PFSK-1 (cell line): Measurements from ENCODE around the gene MMP28.

Experiments used
- FOXP2 ChIP-seq: optimal IDR thresholded peaks from 2 replicates; pipeline ENCODE3; 2011; ENCODE audit warnings: borderline replicate concordance, control low read depth, inconsistent platforms; ENCODE audit not compliant: insufficient read depth; ENCODE audit errors: extremely low read length, extremely low read depth
- POLR2AphosphoS5 ChIP-seq: IDR thresholded peaks from 2 replicates; pipeline ENCODE4 v1.6.1; 2012; ENCODE audit warnings: low read depth, mild to moderate bottlenecking, control low read depth, low read length, moderate library complexity
- REST ChIP-seq, 2 experiments: IDR thresholded peaks; 2 replicates each; pipeline versions ENCODE4 v1.6.1 to v1.8.0; 2011 to 2012; ENCODE audit warnings: low read depth in 2 of 2, low read length in 2 of 2, control low read depth in 1 of 2, inconsistent platforms in 1 of 2, mild to moderate bottlenecking in 1 of 2, moderate library complexity in 1 of 2; ENCODE audit not compliant: insufficient read depth in 1 of 2
- SIN3A ChIP-seq: IDR thresholded peaks from 2 replicates; pipeline ENCODE4 v1.6.1; 2012; ENCODE audit warnings: mild to moderate bottlenecking, low read length, moderate library complexity, borderline replicate concordance; ENCODE audit not compliant: insufficient read depth
- TAF1 ChIP-seq: IDR thresholded peaks from 2 replicates; pipeline ENCODE4 v1.6.1; 2012; ENCODE audit warnings: low read length, control low read depth, borderline replicate concordance; ENCODE audit not compliant: insufficient read depth

The MMP28 gene

GRCh38 chr17:35742496-35742895 lies 52.9 kb downstream of the MMP28 start:
- no peak for TF ChIP-seq REST (IDR thresholded peaks at IDR 0.05; ENCODE audit: insufficient read depth in 1 of 2, low read depth in 2 of 2, low read length in 2 of 2)
- TF ChIP-seq POLR2AphosphoS5 = no peak
- no peak for TF ChIP-seq TAF1
- no peak for TF ChIP-seq SIN3A
- TF ChIP-seq FOXP2 = no peak

DNA sequence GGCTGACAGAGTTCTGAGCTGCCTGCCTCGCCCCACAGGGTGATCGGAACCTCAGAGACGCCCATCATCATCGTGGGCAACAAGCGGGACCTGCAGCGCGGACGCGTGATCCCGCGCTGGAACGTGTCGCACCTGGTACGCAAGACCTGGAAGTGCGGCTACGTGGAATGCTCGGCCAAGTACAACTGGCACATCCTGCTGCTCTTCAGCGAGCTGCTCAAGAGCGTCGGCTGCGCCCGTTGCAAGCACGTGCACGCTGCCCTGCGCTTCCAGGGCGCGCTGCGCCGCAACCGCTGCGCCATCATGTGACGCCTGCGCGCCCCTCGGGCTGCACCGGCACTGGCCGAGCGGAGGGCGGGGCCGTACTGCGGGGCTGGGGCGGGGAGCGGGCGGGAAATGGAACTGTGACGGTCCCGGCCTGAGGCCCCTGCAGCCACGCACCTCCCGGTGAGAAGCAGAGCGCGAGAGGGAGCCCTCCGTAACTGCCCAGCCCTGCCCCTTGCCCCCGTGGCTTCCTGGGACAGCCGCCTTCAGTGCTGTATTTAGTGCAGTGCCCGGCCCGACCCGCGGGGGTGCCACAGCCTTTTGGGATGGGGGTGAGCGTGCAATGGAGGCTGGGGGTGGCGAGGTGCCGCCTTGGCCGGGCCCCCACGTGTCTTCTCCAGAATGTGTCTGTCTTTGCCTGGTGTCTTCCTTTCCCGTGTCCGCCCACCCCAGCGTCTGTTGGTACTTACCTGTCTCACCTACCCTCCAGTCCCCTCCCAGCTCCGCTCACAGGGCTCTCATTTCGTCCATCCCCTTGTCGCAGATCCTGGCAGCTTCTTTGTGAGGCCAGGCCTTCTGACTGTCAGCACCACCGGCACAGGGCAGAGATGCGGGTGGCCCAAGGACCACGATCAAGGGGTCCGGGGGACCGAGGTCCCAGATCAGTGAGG lies 54.2 kb downstream of the MMP28 start:
- TF ChIP-seq TAF1 = no peak
- TF ChIP-seq SIN3A = no peak
- TF ChIP-seq FOXP2 = no peak
- no peak for TF ChIP-seq POLR2AphosphoS5
- TF ChIP-seq REST (IDR thresholded peaks at IDR 0.05; ENCODE audit: insufficient read depth in 1 of 2, low read depth in 2 of 2, low read length in 2 of 2) = no peak

- no peak for TF ChIP-seq TAF1
- TF ChIP-seq FOXP2 = no peak
- TF ChIP-seq SIN3A = no peak
- TF ChIP-seq POLR2AphosphoS5 = no peak
- no peak for TF ChIP-seq REST (IDR thresholded peaks at IDR 0.05; ENCODE audit: insufficient read depth in 1 of 2, low read depth in 2 of 2, low read length in 2 of 2)
These were observed 55.2 kb downstream of the MMP28 start for GRCh38 chr17:35740216-35740615.

DNA sequence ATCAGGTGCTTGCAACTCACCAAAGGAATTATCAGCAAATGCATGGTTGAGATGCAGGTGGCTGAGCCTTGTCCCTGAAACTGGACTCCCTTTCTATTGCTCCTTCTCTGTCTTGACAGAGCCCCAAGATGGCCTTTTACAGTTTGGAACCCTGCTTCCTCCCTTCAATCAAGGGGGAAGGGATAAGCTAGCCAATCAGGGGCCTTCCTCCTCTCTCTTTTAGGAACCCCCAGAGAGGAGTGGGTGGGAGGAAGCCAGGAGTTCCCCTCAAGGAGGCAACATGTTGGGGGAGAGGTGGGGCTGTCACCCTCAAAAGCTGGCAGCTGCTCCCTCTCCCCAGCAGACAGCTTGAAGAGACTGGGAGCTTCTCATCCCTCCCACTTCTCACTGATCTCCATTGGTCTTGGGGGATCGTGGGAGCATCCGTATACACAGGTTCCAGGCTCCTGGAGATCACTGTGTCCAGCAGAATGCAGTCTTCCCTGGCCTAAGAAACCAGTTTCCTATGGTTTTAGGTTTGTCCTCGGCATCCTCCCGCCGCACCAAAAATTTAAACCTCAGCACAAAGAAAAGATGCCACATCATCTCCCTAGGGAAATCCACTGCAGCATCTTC lies 56.8 kb downstream of the MMP28 start:
- no peak for TF ChIP-seq REST (IDR thresholded peaks at IDR 0.05; ENCODE audit: insufficient read depth in 1 of 2, low read depth in 2 of 2, low read length in 2 of 2)

- TF ChIP-seq SIN3A (no peak), POLR2AphosphoS5 (no peak), TAF1 (no peak), FOXP2 (no peak), REST (IDR thresholded peaks at IDR 0.05; ENCODE audit: insufficient read depth in 1 of 2, low read depth in 2 of 2, low read length in 2 of 2) (no peak)
These were observed 59.2 kb downstream of the MMP28 start for GRCh38 chr17:35736236-35736635.
